Sigmoid colon (tissue), 7 donors: ENCODE results near the gene BMERB1. TPM values are rescaled to one million over a fixed set of nuclear protein-coding genes. Genes with fewer than 3 reads are reported as not detected.
"Not testable (repeated sequence)": the region's sequence is repeated elsewhere in the genome, so short reads cannot be mapped to it uniquely, and the experiment has no call there.

ENCODE experiments used
- DNase-seq: peaks from one replicate; pipeline ENCODE4 v3.0.0-alpha.2; 2019
- H3K27ac ChIP-seq, 4 donors: fragments of 200-600 bp; sonication (generic); one replicate each; pipeline ENCODE4 v1.5.1; 2016 to 2019; ENCODE audit warnings: mild to moderate bottlenecking in 1 of 4
- H3K27me3 ChIP-seq, 3 donors: fragments of 200-600 bp; sonication (generic); one replicate each; pipeline ENCODE4 v1.5.1; 2019; ENCODE audit warnings: mild to moderate bottlenecking in 1 of 3
- H3K36me3 ChIP-seq, 4 donors: fragments of 200-600 bp; sonication (generic); one replicate each; pipeline ENCODE4 v1.5.1; 2016 to 2019
- H3K4me1 ChIP-seq, 4 donors: fragments of 200-600 bp; sonication (generic); one replicate each; pipeline ENCODE4 v1.5.1; 2017 to 2019
- H3K4me3 ChIP-seq, 4 donors: fragments of 200-600 bp; sonication (generic); one replicate each; pipeline ENCODE4 v1.5.1; 2017 to 2019; ENCODE audit warnings: mild to moderate bottlenecking in 2 of 4, moderate library complexity in 1 of 4
- H3K9me3 ChIP-seq, 4 donors: fragments of 200-600 bp in 3 of 4; sonication (generic) in 3 of 4; one replicate each; pipeline versions ENCODE4 v1.5.1 to v1.6.1; 2013 to 2019
- CTCF ChIP-seq, 4 experiments: fragments of 450-650 bp in 3 of 4; fragments of 200-600 bp in 1 of 4; IDR thresholded peaks; one replicate each; pipeline ENCODE4 v1.5.1; 2016 to 2019; ENCODE audit warnings: antibody characterized with exemption in 4 of 4, mild to moderate bottlenecking in 3 of 4, moderate library complexity in 2 of 4
- EP300 ChIP-seq, 4 donors: sonication (generic); formaldehyde crosslinking; IDR thresholded peaks; one replicate each; pipeline ENCODE4 v1.6.1; 2017; ENCODE audit warnings: antibody characterized with exemption in 4 of 4
- POLR2A ChIP-seq, 2 donors: fragments of 450-650 bp; IDR thresholded peaks; one replicate each; pipeline ENCODE4 v1.6.1; 2016; ENCODE audit warnings: antibody characterized with exemption in 2 of 2, mild to moderate bottlenecking in 2 of 2, moderate library complexity in 2 of 2
- POLR2AphosphoS5 ChIP-seq, 4 donors: sonication (generic); formaldehyde crosslinking; IDR thresholded peaks; one replicate each; pipeline ENCODE4 v1.6.1; 2017; ENCODE audit warnings: antibody characterized with exemption in 4 of 4
- WGBS, 2 donors: extraction: QIAGEN DNeasy Blood & Tissue Kit; methylation state at CpG; one replicate each; pipeline ENCODE4 v1.1.7; 2013; 5-methylcytosine and 5-hydroxymethylcytosine counted together
- intact Hi-C: fragments of 100-400 bp; cut with DNase I; formaldehyde crosslinking; loops from one replicate; pipeline ENCODE4 v1.15.1; 2023
- polyA plus RNA-seq, 3 donors: library from polyadenylated mRNA; stranded (reverse); fragments of 200-250 nt; gene quantifications; one replicate each; pipeline ENCODE4 v1.2.3, GENCODE V29; 2013
- total RNA-seq, 4 donors: library from RNA; depleted of rRNA; stranded (reverse); fragments of >200 nt; gene quantifications; one replicate each; pipeline ENCODE4 v1.1.0, GENCODE V29; 2016
- donor health status: healthy with polysubstance abuse.
- donor health status: Bipolar disorder and iron deficiency.
- donor health status: healthy.

BMERB1 gene
- total and polyA plus RNA-seq, 7 donors: 3.7 to 112 (median 63.4) TPM

GRCh38 chr16:15572329-15573001, 138.1 kb downstream of the BMERB1 start:
- TF ChIP-seq CTCF (IDR thresholded peaks at IDR 0.05): no peak
- TF ChIP-seq POLR2A (IDR thresholded peaks at IDR 0.05): no peak
- TF ChIP-seq POLR2AphosphoS5 (IDR thresholded peaks at IDR 0.05): peak in 1 of 4 donors; percentile 14
- TF ChIP-seq EP300 (IDR thresholded peaks at IDR 0.05): no peak
- Histone ChIP-seq H3K27ac (peak overlapping the region in 1 of 4 donors; percentile 18), H3K4me1 (peaks cover 0 to 7% (median 3%) of the 10 kb centered on the region in 4 donors), H3K4me3 (no peak overlapping the region), H3K36me3 (peaks cover 0 to 10% (median 3%) of the 10 kb centered on the region in 4 donors), H3K9me3 (no peaks in the 10 kb centered on the region), H3K27me3 (no peaks in the 10 kb centered on the region)
- intact Hi-C loops: no loop called here
- WGBS, 2 donors: 13 to 43% methylated on average over 9 of the region's 9 CpGs
- DNase-seq: no peak

DNA sequence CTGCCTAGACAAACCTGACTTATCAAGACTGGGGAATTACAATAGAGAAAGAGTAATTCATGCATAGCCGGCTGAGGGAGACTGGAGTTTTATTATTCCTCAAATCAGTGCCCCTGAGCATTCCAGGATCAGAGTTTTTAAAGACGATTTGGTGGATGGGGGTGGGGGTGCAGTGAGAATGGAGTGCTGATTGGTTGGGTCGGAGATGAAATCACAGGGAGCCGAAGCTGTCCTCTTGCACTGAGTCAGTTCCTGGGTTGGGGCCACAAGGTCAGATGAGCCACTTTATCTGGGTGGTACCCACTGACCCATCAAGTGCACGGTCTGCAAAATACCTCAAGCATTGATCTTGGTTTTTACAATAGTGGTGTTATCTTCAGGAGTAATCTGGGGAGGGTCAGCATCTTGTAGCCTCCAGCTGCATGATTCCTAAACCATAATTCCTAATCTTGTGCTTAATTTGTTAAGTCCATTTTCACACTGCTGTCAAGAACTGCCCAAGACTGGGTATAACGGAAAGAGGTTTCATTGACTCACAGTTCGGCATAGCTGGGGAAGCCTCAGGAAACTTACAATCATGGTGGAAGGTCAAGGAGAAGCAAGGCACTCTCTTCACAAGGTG, 139.0 kb downstream of the BMERB1 start:
- no peak for TF ChIP-seq POLR2A (IDR thresholded peaks at IDR 0.05)
- TF ChIP-seq EP300 (IDR thresholded peaks at IDR 0.05): no peak
- no peak for TF ChIP-seq CTCF (IDR thresholded peaks at IDR 0.05)
- no peak for TF ChIP-seq POLR2AphosphoS5 (IDR thresholded peaks at IDR 0.05)
- Histone ChIP-seq H3K4me1 (peaks cover 0 to 7% (median 3%) of the 10 kb centered on the region in 4 donors), H3K4me3 (no peak overlapping the region), H3K27ac (peak overlapping the region in 1 of 4 donors; percentile 18), H3K27me3 (no peaks in the 10 kb centered on the region), H3K36me3 (peaks cover 0 to 5% (median under 1%) of the 10 kb centered on the region in 4 donors), H3K9me3 (no peaks in the 10 kb centered on the region)
- 69 to 85% methylated on average over 7 of the region's 7 CpGs for WGBS, 2 donors
- intact Hi-C loops: no loop called here
- no peak for DNase-seq

DNA sequence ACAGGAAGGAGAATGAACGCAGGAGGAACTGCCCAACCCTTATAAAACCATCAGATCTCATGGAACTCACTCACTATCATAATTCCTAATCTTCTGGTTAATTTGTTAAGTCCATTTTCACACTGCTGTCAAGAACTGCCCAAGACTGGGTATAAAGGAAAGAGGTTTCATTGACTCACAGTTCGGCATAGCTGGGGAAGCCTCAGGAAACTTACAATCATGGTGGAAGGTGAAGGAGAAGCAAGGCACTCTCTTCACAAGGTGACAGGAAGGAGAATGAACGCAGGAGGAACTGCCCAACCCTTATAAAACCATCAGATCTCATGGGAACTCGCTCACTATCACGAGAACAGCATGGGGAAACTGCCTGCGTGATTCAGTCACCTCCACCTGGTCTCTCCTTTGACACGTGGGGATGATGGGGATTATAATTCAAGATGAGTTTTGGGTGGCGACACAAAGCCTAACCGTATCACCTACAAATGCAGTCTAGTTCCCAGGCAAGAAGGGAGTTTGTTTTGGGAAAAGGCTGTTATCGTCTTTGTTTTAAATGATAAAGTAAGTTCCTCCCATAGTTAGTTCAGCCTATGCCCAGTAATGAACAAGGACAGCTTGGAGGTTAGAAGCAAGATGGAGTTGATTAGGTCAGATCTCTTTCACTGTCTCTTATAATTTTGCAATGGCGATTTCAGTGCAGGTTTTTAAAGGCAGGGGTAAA, 139.7 kb downstream of the BMERB1 start:
- H3K4me3 ChIP-seq, DNase-seq, H3K4me1 ChIP-seq, H3K36me3 ChIP-seq, H3K27me3 ChIP-seq, H3K27ac ChIP-seq, intact Hi-C loops, H3K9me3 ChIP-seq: not testable (repeated sequence)
- 92 to 94% methylated on average over 11 of the region's 11 CpGs for WGBS, 2 donors

DNA sequence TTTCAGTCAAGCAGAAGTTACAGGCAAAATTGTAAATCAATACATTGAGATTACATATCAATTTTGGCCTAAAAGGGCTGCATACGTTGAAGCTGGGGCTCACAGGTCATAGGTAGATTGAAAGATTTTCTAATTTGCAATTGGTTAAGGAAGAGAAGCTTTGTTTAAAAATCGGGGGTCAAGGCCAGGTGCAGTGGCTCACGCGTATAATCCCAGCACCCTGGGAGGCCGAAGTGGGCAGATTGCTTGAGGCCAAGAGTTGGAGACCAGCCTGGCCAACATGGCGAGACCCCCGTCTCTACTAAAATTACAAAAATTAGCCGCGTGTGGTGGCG, 140.2 kb downstream of the BMERB1 start:
- Histone ChIP-seq H3K9me3 (no peaks in the 10 kb centered on the region), H3K4me1 (peaks cover 0 to 7% (median 3%) of the 10 kb centered on the region in 4 donors), H3K27ac (no peak overlapping the region), H3K27me3 (no peaks in the 10 kb centered on the region), H3K4me3 (no peak overlapping the region), H3K36me3 (peaks cover 0 to 2% (median 0%) of the 10 kb centered on the region in 4 donors)
- no peak for TF ChIP-seq CTCF (IDR thresholded peaks at IDR 0.05)
- no peak for TF ChIP-seq POLR2AphosphoS5 (IDR thresholded peaks at IDR 0.05)
- TF ChIP-seq EP300 (IDR thresholded peaks at IDR 0.05): no peak
- TF ChIP-seq POLR2A (IDR thresholded peaks at IDR 0.05): no peak
- intact Hi-C loops: no loop called here
- no peak for DNase-seq
- WGBS, 2 donors: 96 to 97% methylated on average over 10 of the region's 10 CpGs
